Stimulated activated CD4-positive, alpha-beta T cell treated with anti-CD3 and anti-CD28 coated beads, Interleukin-15, amount 100 ng/mL, for 24 hours (primary cell): ENCODE measurements around the gene UCK2.
A peak's percentile ranks its signal among the peaks of the same experiment; 100 is the strongest.

ENCODE experiments used
- DNase-seq: peaks from one replicate; pipeline ENCODE4 v3.0.0-alpha.2; 2020

Gene UCK2

GRCh38 chr1:165903672-165904071 lies 76.3 kb downstream of the UCK2 start:
- no peak for DNase-seq

- DNase-seq = no peak
Observed at GRCh38 chr1:165904948-165905347, 77.5 kb downstream of the UCK2 start.

GRCh38 chr1:165905853-165906252 lies 78.4 kb downstream of the UCK2 start:
- no peak for DNase-seq

- no peak for DNase-seq
Observed at GRCh38 chr1:165907256-165907857, 79.9 kb downstream of the UCK2 start.

GRCh38 chr1:165910764-165911421 lies 83.5 kb downstream of the UCK2 start:
- DNase-seq = no peak

- DNase-seq = no peak
Observed at GRCh38 chr1:165911609-165912281, 84.3 kb downstream of the UCK2 start.

GRCh38 chr1:165912638-165913037 lies 85.2 kb downstream of the UCK2 start:
- no peak for DNase-seq

GRCh38 chr1:165914136-165914798 lies 86.9 kb downstream of the UCK2 start:
- peak; percentile 70 for DNase-seq

- DNase-seq = no peak
Observed at GRCh38 chr1:165915480-165915879, 88.1 kb downstream of the UCK2 start.

GRCh38 chr1:165915932-165916348 lies 88.5 kb downstream of the UCK2 start:
- no peak for DNase-seq

- DNase-seq = no peak
Observed at GRCh38 chr1:165917166-165917565, 89.8 kb downstream of the UCK2 start.

- no peak for DNase-seq
Observed at GRCh38 chr1:165924117-165924516, 96.7 kb downstream of the UCK2 start.

GRCh38 chr1:165925498-165926079 lies 98.2 kb downstream of the UCK2 start:
- no peak for DNase-seq

GRCh38 chr1:165927169-165927568 lies 99.8 kb downstream of the UCK2 start:
- DNase-seq = no peak

GRCh38 chr1:165928075-165928731 lies 100.8 kb downstream of the UCK2 start:
- peak; percentile 62 for DNase-seq

GRCh38 chr1:165930961-165931360 lies 103.5 kb downstream of the UCK2 start:
- no peak for DNase-seq

- DNase-seq = no peak
Observed at GRCh38 chr1:165933446-165934170, 106.2 kb downstream of the UCK2 start.

- no peak for DNase-seq
Observed at GRCh38 chr1:165936542-165936941, 109.1 kb downstream of the UCK2 start.

- DNase-seq = no peak
Observed at GRCh38 chr1:165937829-165938228, 110.4 kb downstream of the UCK2 start.

- DNase-seq = no peak
Observed at GRCh38 chr1:165938844-165939243, 111.4 kb downstream of the UCK2 start.

- DNase-seq = no peak
Observed at GRCh38 chr1:165941531-165941930, 114.1 kb downstream of the UCK2 start.

GRCh38 chr1:165942062-165942461 lies 114.6 kb downstream of the UCK2 start:
- no peak for DNase-seq
